ENCODE measurements around the gene MORC3.
"Not testable (repeated sequence)": the region's sequence is repeated elsewhere in the genome, so short reads cannot be mapped to it uniquely, and the experiment has no call there.

DNA sequence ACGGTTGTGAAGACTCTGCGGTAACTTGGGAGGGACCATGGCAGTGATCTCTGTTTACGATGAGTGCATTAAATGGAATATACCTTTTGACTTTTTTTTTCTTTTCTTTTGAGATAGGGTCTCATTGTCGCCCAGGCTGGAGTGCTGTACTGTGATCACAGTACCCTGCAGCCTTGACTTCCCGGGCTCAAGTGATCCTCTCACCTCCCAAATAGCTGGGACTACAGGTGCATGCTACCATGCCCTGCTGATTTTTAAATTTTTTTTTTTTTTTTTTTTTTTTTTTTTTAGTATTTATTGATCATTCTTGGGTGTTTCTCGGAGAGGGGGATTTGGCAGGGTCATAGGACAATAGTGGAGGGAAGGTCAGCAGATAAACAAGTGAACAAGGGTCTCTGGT is 71.7 kb downstream of the MORC3 start:
- TF ChIP-seq ZNF555 (tag by site-specific recombination; conservative IDR thresholded peaks at IDR 0.05) = not testable (repeated sequence)
- TF ChIP-seq, protein P1, sequence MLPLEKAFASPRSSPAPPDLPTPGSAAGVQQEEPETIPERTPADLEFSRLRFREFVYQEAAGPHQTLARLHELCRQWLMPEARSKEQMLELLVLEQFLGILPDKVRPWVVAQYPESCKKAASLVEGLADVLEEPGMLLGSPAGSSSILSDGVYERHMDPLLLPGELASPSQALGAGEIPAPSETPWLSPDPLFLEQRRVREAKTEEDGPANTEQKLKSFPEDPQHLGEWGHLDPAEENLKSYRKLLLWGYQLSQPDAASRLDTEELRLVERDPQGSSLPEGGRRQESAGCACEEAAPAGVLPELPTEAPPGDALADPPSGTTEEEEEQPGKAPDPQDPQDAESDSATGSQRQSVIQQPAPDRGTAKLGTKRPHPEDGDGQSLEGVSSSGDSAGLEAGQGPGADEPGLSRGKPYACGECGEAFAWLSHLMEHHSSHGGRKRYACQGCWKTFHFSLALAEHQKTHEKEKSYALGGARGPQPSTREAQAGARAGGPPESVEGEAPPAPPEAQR (tag by site-specific recombination; IDR thresholded peaks at IDR 0.05) = not testable (repeated sequence)
- TF ChIP-seq, protein P2, sequence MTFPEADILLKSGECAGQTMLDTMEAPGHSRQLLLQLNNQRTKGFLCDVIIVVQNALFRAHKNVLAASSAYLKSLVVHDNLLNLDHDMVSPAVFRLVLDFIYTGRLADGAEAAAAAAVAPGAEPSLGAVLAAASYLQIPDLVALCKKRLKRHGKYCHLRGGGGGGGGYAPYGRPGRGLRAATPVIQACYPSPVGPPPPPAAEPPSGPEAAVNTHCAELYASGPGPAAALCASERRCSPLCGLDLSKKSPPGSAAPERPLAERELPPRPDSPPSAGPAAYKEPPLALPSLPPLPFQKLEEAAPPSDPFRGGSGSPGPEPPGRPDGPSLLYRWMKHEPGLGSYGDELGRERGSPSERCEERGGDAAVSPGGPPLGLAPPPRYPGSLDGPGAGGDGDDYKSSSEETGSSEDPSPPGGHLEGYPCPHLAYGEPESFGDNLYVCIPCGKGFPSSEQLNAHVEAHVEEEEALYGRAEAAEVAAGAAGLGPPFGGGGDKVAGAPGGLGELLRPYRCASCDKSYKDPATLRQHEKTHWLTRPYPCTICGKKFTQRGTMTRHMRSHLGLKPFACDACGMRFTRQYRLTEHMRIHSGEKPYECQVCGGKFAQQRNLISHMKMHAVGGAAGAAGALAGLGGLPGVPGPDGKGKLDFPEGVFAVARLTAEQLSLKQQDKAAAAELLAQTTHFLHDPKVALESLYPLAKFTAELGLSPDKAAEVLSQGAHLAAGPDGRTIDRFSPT (tag by site-specific recombination; IDR thresholded peaks at IDR 0.05) = not testable (repeated sequence)
